BJ (cell line): ENCODE measurements around the gene CUBN. TPM values are rescaled to one million over a fixed set of nuclear protein-coding genes. Genes with fewer than 3 reads are reported as not detected.

Experiments
- CTCF ChIA-PET: fragments of 350-600 bp; formaldehyde crosslinking; extraction: SDS; loops from one replicate; lab custom pipeline; 2021; ENCODE audit warnings: antibody characterized with exemption, inconsistent platforms; lab: Yijun Ruan, JAX
- POLR2A ChIA-PET: fragments of 300-600 bp; sonication (Branson Sonifier 250); formaldehyde crosslinking; extraction: SDS; loops from one replicate; lab custom pipeline; 2021; ENCODE audit warnings: antibody characterized with exemption; lab: Charles Lee
- DNase-seq: peaks from one replicate; pipeline ENCODE4 v3.0.0-alpha.2; 2011; ENCODE audit warnings: low read depth
- H3K27me3 ChIP-seq: 2 replicates; pipeline ENCODE4 v1.6.0; 2011; ENCODE audit warnings: low read length; ENCODE audit not compliant: control insufficient read depth, insufficient read depth
- H3K36me3 ChIP-seq: 2 replicates; pipeline ENCODE4 v1.5.1; 2011; ENCODE audit warnings: low read length; ENCODE audit not compliant: control insufficient read depth, insufficient read depth
- H3K4me3 ChIP-seq: 2 replicates; pipeline ENCODE4 v1.5.1; 2011; ENCODE audit warnings: low read depth, mild to moderate bottlenecking, control low read depth, low read length
- polyA plus RNA-seq: library from polyadenylated mRNA; depleted of rRNA; stranded (reverse); fragments of >200 nt; gene quantifications from 2 replicates; pipeline ENCODE4 v1.2.3, GENCODE V29; 2011
- TF ChIP-seq, protein P1 (sequence below): IDR thresholded peaks from 2 replicates; pipeline ENCODE4 v1.5.1; 2011; ENCODE audit warnings: low read depth, mild to moderate bottlenecking, control low read depth, inconsistent platforms, low read length, moderate library complexity; ENCODE audit not compliant: insufficient read depth

Gene CUBN
- polyA plus RNA-seq, 1 experiment = 0.39 TPM

DNA sequence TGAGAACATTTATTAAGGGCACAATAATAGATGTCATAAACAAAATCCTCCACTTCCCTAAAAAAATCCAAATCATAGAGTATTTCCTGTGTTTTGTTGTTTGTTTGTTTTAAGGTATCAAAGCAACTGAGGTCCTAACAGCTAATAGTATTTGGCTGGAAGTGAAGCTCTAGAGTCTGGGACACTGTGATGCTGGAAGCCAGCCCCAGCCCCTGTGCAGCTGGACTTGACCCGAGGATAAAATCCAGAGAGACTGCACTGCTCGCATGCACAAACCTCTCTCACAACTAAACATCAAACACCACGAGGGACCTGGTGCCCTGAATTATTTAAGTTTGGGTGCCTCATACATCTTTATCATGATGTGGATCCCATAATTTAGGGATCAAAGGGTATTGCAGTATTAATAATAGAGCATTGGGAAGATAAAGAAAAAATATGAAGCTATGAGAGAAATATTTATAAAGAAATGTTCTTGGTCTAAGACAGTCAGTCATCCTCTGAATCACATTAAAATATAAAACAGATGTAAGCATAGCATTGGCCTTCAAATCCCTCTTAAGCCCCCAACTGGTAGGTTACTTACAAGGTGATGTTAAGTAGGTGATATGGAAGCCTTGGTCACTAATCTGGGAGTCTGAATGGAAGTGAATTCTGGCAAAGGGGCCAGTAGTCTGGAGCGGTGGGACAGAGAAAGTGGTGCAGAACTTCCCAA, 44.4 kb downstream of the CUBN start:
- DNase-seq = no peak
- TF ChIP-seq, protein P1, sequence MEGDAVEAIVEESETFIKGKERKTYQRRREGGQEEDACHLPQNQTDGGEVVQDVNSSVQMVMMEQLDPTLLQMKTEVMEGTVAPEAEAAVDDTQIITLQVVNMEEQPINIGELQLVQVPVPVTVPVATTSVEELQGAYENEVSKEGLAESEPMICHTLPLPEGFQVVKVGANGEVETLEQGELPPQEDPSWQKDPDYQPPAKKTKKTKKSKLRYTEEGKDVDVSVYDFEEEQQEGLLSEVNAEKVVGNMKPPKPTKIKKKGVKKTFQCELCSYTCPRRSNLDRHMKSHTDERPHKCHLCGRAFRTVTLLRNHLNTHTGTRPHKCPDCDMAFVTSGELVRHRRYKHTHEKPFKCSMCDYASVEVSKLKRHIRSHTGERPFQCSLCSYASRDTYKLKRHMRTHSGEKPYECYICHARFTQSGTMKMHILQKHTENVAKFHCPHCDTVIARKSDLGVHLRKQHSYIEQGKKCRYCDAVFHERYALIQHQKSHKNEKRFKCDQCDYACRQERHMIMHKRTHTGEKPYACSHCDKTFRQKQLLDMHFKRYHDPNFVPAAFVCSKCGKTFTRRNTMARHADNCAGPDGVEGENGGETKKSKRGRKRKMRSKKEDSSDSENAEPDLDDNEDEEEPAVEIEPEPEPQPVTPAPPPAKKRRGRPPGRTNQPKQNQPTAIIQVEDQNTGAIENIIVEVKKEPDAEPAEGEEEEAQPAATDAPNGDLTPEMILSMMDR = no peak
- Histone ChIP-seq H3K36me3 (no peaks in the 10 kb centered on the region), H3K4me3 (no peak overlapping the region), H3K27me3 (no peaks in the 10 kb centered on the region)
- POLR2A ChIA-PET = no interaction called here
- CTCF ChIA-PET = no interaction called here

DNA sequence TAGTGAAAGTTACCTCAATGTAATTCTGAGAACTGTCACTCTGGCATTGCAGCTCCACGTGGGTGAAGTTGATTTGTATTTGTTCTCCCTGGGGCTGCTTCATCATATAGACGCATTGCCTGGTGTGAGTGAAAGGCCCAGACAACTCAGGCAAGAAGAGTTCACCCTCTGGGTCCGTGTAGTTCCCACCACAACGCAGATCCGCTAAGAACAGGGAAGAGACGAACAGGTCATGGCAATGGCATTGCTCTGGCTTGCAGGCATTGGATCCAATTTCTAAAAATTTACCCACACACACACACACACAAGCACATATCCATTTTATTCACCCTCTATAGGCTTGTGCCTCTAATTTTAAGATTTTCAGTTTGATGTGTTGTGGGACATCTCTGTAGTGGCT, 45.4 kb downstream of the CUBN start:
- H3K36me3 ChIP-seq = no peaks in the 10 kb centered on the region
- no peaks in the 10 kb centered on the region for H3K27me3 ChIP-seq
- no peak overlapping the region for H3K4me3 ChIP-seq
- ChIA-PET CTCF (interaction anchor here (0.6 to 0.8 kb wide), 2 partner anchors 22 to 26 kb away, joined by 3 read pairs; no protein-coding TSS in a partner anchor), POLR2A (no interaction called here)
- no peak for DNase-seq
- TF ChIP-seq, protein P1 = no peak

DNA sequence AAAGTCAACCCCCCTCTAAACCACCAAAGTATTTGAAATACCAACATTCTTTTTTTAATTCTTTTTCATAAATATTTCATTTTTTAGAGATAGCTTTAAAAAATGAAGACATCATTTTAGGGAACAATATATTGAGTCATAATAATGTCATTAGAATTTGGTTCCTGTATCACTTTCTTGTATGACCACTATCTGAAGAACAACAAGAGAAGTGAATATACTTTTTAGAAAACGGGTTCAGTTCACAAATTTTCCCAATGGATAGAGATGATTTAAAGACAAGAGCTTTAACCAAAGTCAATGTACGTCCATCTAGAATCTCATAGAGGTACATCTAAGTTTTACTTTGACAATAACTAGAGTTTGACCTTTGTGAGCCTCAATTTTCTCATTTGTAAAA, 48.2 kb downstream of the CUBN start:
- CTCF ChIA-PET = no interaction called here
- TF ChIP-seq, protein P1 = no peak
- no peaks in the 10 kb centered on the region for H3K27me3 ChIP-seq
- POLR2A ChIA-PET = no interaction called here
- no peaks in the 10 kb centered on the region for H3K36me3 ChIP-seq
- DNase-seq = no peak
- H3K4me3 ChIP-seq = no peak overlapping the region

DNA sequence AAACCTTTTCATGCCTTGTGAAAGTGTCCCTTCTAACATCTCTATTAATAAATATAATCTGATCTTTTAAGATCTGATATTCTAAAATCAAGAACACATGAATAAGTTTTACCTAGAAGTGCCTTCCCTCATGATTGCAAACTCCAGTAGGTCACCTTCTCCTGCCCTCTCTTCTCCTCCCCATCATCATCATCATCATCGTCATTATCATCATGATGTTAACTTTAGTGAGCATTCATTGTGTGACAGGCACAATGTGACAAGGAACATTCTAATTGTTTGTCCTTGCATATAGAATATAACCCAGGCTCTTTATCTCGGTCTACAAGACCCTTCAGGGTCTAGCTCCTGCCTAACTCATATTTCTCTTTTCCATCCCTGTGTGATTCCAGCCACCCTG, 51.7 kb downstream of the CUBN start:
- Histone ChIP-seq H3K36me3 (no peaks in the 10 kb centered on the region), H3K4me3 (no peak overlapping the region), H3K27me3 (no peaks in the 10 kb centered on the region)
- TF ChIP-seq, protein P1 = no peak
- ChIA-PET POLR2A (interaction anchor here (1.0 kb wide), 1 partner anchor 153 kb away, joined by 3 read pairs; no protein-coding TSS in a partner anchor), CTCF (interaction anchor here (1.5 kb wide), 1 partner anchor 152 kb away, joined by 6 read pairs; no protein-coding TSS in a partner anchor)
- DNase-seq = no peak

DNA sequence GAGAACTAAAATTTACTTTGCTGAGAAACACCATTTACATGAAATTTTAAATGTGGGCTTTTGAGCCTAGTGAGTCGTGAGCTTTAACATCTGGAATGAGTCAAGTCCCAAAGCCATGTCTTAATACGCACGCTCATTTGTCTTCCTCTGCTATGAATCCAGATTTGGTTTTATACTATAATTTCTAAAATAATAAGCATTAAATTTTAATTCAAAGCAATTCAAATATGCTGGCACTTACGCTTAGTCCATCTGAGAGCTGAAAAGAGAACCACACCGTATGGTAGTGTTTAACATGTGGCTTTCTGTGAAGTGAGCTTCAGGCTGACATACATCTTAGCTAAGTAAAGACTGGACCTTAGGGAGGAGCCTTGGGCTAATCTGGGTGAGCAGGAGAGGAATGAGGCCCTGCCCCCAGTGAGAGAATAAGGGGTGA, 52.2 kb downstream of the CUBN start:
- DNase-seq = no peak
- H3K27me3 ChIP-seq = no peaks in the 10 kb centered on the region
- ChIA-PET POLR2A (interaction anchor here (0.8 to 1.0 kb wide), 2 partner anchors 153 to 260 kb away, joined by 3 read pairs; partner anchors contain the start of gene RSU1), CTCF (interaction anchor here (1.5 kb wide), 1 partner anchor 153 kb away, joined by 6 read pairs; no protein-coding TSS in a partner anchor)
- no peaks in the 10 kb centered on the region for H3K36me3 ChIP-seq
- no peak overlapping the region for H3K4me3 ChIP-seq
- TF ChIP-seq, protein P1 = no peak
